ENCODE results near the gene MUC5B. TPM values are rescaled to one million over a fixed set of nuclear protein-coding genes. Genes with fewer than 3 reads are reported as not detected.

The MUC5B gene
- total and polyA plus RNA-seq, 2 of the 13 experiments (the other 11 are each of a cell fraction or from before 2014, with no cell fraction given), result 0.01 TPM; not detected in 1

- no peak for TF ChIP-seq DZIP1 (CRISPR knock-in tag; IDR thresholded peaks at IDR 0.05)
- TF ChIP-seq ZBTB49 (CRISPR knock-in tag; IDR thresholded peaks at IDR 0.05; ENCODE audit: borderline replicate concordance), result no peak; the same call in 1 of the 2 replicates
- TF ChIP-seq ZNF24 (IDR thresholded peaks at IDR 0.05), result no peak
- no peak for TF ChIP-seq PAX8 (CRISPR knock-in tag; IDR thresholded peaks at IDR 0.05; ENCODE audit: borderline replicate concordance)
- TF ChIP-seq KDM2A (CRISPR knock-in tag; IDR thresholded peaks at IDR 0.05; ENCODE audit: borderline replicate concordance, low read depth), result peak; percentile 77
- no peak for TF ChIP-seq CREB3 (CRISPR knock-in tag; IDR thresholded peaks at IDR 0.05)
- no peak for TF ChIP-seq ZNF235 (CRISPR knock-in tag; IDR thresholded peaks at IDR 0.05; ENCODE audit: borderline replicate concordance)
- no peak for TF ChIP-seq ZGPAT (CRISPR knock-in tag; IDR thresholded peaks at IDR 0.05)
- no peak for TF ChIP-seq ZNF34 (CRISPR knock-in tag; IDR thresholded peaks at IDR 0.05; ENCODE audit: borderline replicate concordance)
- TF ChIP-seq FUBP1 (CRISPR knock-in tag; IDR thresholded peaks at IDR 0.05; ENCODE audit: borderline replicate concordance), result no peak
- no peak for TF ChIP-seq EP300 (IDR thresholded peaks at IDR 0.05; ENCODE audit: low read depth in 2 of 2, low read length in 2 of 2)
- no peak for TF ChIP-seq EP300 (CRISPR knock-in tag; IDR thresholded peaks at IDR 0.05; ENCODE audit: borderline replicate concordance)
- 0 out of 2 replicates have a peak, but pooled peaks have one; percentile 55 for TF ChIP-seq XBP1 (CRISPR knock-in tag; IDR thresholded peaks at IDR 0.05)
- no peak for TF ChIP-seq PBX2 (CRISPR knock-in tag; IDR thresholded peaks at IDR 0.05)
- TF ChIP-seq ZFP1 (CRISPR knock-in tag; IDR thresholded peaks at IDR 0.05), result no peak
- TF ChIP-seq E2F1 (CRISPR knock-in tag; IDR thresholded peaks at IDR 0.05), result no peak
Measured at GRCh38 chr11:1238767-1239595, 16.1 kb downstream of the MUC5B start (continued).

Measured in HepG2 (cell line).